ENCODE measurements around the gene CCDC88C. TPM values are rescaled to one million over a fixed set of nuclear protein-coding genes. Genes with fewer than 3 reads are reported as not detected.

The CCDC88C gene
- total and polyA plus RNA-seq, 7 donors: 0.95 to 45.7 (median 3.9) TPM

DNA sequence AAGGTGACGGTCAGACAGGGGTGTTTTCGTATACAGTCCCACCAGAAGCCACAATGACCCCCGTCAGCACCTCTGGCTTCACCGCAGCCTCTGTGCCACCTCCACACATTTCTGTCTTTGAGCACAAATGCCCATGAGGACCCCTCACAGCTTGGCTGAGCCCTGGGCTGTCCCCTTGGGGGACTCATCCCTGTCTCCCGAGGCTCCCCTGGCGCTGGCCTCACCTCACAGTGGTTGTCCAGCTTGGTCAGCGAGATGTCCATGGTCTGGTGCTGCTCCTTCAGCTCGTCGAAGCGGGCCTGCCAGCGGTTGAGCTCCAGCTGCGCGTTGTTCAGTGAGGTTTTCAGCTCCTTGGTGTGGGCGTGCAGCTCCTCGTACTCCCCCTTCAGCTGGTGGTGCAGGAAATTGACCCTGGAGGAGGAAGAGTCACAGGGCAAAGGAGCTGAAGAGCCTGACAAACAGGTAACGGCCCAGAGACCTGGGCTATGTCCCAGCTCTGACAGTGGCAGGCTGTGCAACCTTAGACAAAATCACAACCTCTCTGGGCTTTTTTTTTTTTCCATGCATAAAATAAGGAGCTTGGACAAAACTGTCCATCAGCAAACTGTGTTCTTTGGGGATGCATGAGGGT, 120.4 kb downstream of the CCDC88C start:
- 93 to 95% methylated on average over 16 of the region's 16 CpGs for WGBS, 2 donors
- DNase-seq: no peak
- H3K36me3 ChIP-seq: no peaks in the 10 kb centered on the region

DNA sequence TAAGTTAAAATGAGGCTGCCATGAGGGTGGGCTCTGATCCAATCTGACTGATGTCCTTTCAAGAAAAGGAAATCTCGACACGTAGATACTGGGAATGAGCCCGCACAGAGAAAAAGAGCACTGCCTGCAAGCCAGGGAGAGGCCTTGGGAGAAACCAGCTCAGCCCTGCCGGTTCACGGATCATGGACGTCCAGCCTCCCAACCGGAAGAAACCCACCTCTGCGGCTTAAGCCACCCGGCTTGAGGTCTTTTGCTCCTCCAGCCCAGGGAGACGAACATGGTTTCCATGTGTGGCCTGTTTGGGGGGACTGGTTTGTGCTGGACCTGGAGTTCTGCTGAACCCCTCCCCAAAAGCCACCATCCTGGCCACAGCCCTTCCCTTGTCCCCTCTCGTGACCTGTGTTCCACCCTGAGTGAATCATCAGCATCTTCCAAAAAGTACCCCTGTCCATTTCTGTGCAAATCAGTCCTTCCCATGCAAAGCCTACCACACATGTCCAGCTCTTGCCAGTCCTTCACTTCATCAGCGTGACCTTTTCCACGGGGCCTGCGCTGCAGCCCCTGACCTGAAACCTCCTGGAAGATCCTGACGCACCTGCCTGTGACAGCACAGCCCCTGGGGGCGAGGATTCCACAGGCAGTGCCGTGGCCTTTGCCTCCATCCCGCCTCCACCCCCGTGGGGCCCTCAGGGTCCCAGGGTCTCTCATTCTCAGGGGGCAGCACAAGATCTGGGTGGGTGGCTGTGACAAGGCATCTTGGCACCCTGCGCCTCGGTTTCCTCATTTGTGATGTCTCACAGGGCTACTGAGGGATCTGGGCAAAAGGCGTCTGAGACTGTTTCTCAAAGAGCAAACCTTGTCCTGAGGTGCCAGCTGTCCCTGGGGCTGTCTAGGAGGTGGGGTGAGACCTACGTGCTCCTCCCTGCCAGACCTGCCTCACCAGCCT, 121.5 kb downstream of the CCDC88C start:
- Histone ChIP-seq H3K4me1 (peaks cover 0 to 12% (median 10%) of the 10 kb centered on the region in 4 donors), H3K9me3 (no peaks in the 10 kb centered on the region), H3K27me3 (no peaks in the 10 kb centered on the region), H3K36me3 (no peaks in the 10 kb centered on the region), H3K27ac (no peak overlapping the region), H3K4me3 (no peak overlapping the region)
- DNase-seq: no peak
- WGBS, 2 donors: 97% methylated on average over 23 of the region's 23 CpGs
- intact Hi-C loops (cut with DNase I): no loop called here
- TF ChIP-seq, protein P1, sequence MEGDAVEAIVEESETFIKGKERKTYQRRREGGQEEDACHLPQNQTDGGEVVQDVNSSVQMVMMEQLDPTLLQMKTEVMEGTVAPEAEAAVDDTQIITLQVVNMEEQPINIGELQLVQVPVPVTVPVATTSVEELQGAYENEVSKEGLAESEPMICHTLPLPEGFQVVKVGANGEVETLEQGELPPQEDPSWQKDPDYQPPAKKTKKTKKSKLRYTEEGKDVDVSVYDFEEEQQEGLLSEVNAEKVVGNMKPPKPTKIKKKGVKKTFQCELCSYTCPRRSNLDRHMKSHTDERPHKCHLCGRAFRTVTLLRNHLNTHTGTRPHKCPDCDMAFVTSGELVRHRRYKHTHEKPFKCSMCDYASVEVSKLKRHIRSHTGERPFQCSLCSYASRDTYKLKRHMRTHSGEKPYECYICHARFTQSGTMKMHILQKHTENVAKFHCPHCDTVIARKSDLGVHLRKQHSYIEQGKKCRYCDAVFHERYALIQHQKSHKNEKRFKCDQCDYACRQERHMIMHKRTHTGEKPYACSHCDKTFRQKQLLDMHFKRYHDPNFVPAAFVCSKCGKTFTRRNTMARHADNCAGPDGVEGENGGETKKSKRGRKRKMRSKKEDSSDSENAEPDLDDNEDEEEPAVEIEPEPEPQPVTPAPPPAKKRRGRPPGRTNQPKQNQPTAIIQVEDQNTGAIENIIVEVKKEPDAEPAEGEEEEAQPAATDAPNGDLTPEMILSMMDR (IDR thresholded peaks at IDR 0.05): no peak
- TF ChIP-seq POLR2A (IDR thresholded peaks at IDR 0.05): no peak
- no peak for TF ChIP-seq POLR2AphosphoS5 (IDR thresholded peaks at IDR 0.05)
- TF ChIP-seq EP300 (IDR thresholded peaks at IDR 0.05): no peak

More for the DNA sequence above, 120.4 kb downstream of the CCDC88C start:
- Histone ChIP-seq H3K27me3 (no peaks in the 10 kb centered on the region), H3K4me1 (peaks cover 0 to 12% (median 10%) of the 10 kb centered on the region in 4 donors), H3K9me3 (no peaks in the 10 kb centered on the region), H3K4me3 (no peak overlapping the region), H3K27ac (no peak overlapping the region)
- TF ChIP-seq, protein P1 (IDR thresholded peaks at IDR 0.05): no peak
- TF ChIP-seq EP300 (IDR thresholded peaks at IDR 0.05) (no peak), POLR2AphosphoS5 (IDR thresholded peaks at IDR 0.05) (no peak), POLR2A (IDR thresholded peaks at IDR 0.05) (no peak)
- intact Hi-C loops (cut with DNase I): no loop called here

DNA sequence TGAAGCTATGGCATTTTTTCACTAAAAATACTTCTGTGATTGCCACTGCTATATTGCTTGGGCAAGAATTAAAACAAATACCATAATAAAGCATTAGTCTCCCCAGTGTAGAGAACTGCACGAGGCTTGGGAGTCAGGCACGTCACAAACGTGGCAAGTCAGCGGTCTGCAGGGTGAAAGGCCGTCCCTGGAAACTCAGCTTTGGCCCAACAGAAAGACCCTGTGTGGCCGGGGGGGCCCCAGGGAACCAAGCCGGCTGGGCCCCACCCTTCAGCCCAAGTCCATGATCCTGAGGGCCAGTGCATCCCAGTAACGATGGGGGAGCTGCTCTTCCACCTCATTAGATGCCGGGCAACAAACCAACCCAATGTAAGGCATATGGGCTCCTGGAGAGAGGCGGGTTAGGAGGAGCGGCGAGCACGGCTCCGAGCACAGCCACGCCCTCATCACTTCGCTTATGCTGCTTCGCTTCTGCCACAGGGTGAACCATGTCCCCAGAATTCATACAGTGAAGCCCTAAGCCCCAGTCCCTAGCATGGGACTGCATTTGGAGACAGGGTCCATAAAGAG, 122.3 kb downstream of the CCDC88C start:
- TF ChIP-seq POLR2AphosphoS5 (IDR thresholded peaks at IDR 0.05) (no peak), POLR2A (IDR thresholded peaks at IDR 0.05) (no peak), EP300 (IDR thresholded peaks at IDR 0.05) (no peak)
- TF ChIP-seq, protein P1 (IDR thresholded peaks at IDR 0.05): no peak
- Histone ChIP-seq H3K4me3 (no peak overlapping the region), H3K4me1 (peaks cover 0 to 12% (median 10%) of the 10 kb centered on the region in 4 donors), H3K27me3 (no peaks in the 10 kb centered on the region), H3K9me3 (no peaks in the 10 kb centered on the region), H3K36me3 (no peaks in the 10 kb centered on the region), H3K27ac (no peak overlapping the region)
- intact Hi-C loops (cut with DNase I): no loop called here
- 96 to 97% methylated on average over 17 of the region's 17 CpGs for WGBS, 2 donors
- no peak for DNase-seq

DNA sequence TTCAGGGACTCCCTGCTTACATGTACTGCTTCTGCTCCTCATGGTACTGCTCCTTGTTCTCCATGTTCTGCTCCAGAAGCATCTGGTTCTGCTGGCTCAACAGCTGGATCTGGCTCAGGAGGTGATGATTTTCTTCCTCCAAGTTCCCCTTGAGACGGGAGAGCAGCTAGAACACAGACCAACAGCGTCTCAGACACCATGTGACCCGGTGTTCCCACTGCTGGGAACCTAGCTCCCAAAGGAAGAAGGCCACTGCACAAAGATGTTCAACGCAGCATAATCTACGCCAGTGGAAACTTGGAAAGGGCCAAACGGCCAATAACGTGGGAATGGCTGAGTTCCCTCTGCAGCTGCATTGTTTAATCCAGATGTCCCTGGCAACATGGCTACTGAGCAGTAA, 123.5 kb downstream of the CCDC88C start:
- TF ChIP-seq, protein P1 (IDR thresholded peaks at IDR 0.05): no peak
- TF ChIP-seq POLR2AphosphoS5 (IDR thresholded peaks at IDR 0.05): no peak
- TF ChIP-seq EP300 (IDR thresholded peaks at IDR 0.05): no peak
- TF ChIP-seq POLR2A (IDR thresholded peaks at IDR 0.05): no peak
- intact Hi-C loops (cut with DNase I): no loop called here
- H3K27me3 ChIP-seq: no peaks in the 10 kb centered on the region
- peaks cover 0 to 12% (median 10%) of the 10 kb centered on the region in 4 donors for H3K4me1 ChIP-seq
- H3K9me3 ChIP-seq: no peaks in the 10 kb centered on the region
- no peak for DNase-seq
- no peaks in the 10 kb centered on the region for H3K36me3 ChIP-seq
- H3K27ac ChIP-seq: no peak overlapping the region
- no peak overlapping the region for H3K4me3 ChIP-seq
- 89 to 92% methylated on average over 7 of the region's 7 CpGs for WGBS, 2 donors
